K562 treated with DMSO at 1 percent for 24 hours (cell line): ENCODE measurements around the gene TOB2. TPM values are rescaled to one million over a fixed set of nuclear protein-coding genes. Genes with fewer than 3 reads are reported as not detected.

Source experiments
- total RNA-seq: library from RNA; unstranded; fragments of 300-600 nt; gene quantifications from 2 replicates; pipeline ENCODE4 v1.2.3, GENCODE V29; 2022; ENCODE audit warnings: low read depth; ENCODE audit not compliant: insufficient read depth

Gene TOB2, protein sequence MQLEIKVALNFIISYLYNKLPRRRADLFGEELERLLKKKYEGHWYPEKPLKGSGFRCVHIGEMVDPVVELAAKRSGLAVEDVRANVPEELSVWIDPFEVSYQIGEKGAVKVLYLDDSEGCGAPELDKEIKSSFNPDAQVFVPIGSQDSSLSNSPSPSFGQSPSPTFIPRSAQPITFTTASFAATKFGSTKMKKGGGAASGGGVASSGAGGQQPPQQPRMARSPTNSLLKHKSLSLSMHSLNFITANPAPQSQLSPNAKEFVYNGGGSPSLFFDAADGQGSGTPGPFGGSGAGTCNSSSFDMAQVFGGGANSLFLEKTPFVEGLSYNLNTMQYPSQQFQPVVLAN
- total RNA-seq = 18.8 and 19.0 TPM in 2 replicates

DNA sequence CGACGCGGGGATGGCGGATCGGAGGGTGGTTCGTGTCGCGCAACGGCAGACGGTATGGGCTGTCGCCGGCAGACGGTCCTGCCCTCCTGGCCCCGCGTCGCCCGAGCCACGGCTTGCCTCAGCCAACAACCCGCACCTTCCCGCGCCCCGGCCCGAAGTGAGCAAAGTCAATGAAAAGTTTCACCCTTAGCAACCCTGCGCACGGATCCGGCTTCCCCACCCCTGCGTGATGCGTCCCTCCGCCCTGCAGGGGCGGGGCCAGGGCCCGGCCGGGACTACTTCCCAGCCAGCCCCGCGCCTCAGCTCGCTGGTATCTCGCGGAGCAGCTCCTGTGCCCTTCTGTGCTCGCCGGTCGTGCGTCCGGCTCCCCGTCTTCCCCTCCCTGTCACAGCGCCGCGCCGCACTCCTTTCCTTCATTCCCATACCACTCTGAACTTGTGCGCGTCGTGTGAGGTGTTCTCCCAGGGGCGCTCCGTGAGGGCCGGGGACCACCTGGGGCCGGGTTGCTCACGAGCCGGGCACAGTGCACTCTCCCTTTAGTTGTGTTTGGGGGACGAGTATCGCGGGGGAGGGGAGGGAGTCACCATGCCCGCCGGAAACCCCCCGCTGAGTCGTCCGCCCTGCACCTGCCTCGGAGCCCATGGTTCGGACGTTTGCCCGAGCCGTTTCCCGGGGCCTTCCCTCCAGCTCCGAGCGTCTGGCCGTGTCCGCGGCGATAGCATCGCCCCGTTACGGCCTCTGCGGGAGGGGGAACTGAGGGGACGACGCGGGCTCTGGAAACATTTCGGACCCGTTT, at the start of gene TOB2:
Gene TOB2, minus strand, starts transcription at position 163 of the 796 bp plus-strand sequence. CDS start 9,456 bp downstream, outside the sequence.

DNA sequence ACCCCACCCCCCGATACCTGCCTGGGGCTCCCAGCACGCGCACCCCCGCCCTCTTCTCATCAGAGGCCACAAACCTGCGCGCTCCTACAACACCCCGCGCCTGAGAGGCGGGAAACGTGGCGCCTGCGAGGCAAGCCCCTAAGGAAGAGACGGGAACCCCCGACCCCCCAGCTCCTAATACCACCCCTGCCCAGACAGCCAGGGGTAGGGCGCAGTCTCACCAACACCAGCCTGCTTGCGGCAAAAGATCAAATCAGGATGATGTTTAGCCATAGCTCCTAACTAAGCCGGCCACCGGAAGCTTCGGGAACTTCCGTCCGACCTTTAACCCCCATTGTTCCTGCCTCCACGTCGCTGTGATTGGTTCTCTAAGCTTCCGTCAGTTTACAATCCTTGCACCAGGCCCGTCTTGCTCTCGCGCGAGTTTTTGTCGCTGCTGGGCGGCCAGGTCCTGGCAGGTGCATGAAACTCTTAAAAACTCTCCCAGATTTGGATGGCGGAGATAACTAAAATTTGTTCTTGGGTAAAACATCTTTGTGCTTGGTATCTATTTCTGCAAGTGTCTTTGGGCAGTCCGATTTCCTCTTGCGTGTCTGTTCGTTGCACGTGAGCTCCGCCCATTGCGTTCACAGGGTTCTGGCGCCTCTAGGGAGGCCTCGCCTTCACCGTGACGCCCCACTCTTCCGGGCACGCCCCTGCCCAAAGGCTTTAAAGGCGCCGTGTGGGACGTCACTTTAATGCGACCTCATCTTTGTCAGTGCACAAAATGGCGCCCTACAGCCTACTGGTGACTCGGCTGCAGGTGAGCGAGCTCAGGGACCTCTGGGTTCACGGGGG, 22.0 kb upstream of the TOB2 start, which contains the start of the genes ACO2 and PHF5A:
Gene ACO2, plus strand, starts transcription at position 737 of the 837 bp plus-strand sequence. Its CDS starts 30 bp downstream, at position 767.
Gene PHF5A, minus strand, starts transcription at position 312 of the 837 bp plus-strand sequence. Its CDS starts 39 bp downstream, at position 273.

Other genes with a start within 250 kb of the TOB2 start
- 14.6 and 16.2 TPM in 2 replicates for gene L3MBTL2, start 241.5 kb downstream of the TOB2 start, total RNA-seq
- not detected in 2 replicates for gene CHADL, start 205.9 kb downstream of the TOB2 start, total RNA-seq
- 149 TPM in 2 replicates for gene RANGAP1, start 160.6 kb downstream of the TOB2 start, total RNA-seq
- 37.5 and 37.6 TPM in 2 replicates for gene ZC3H7B, start 145.3 kb downstream of the TOB2 start, total RNA-seq
- gene TEF, start 64.9 kb downstream of the TOB2 start, total RNA-seq = 0.74 and 1.2 TPM in 2 replicates
- 35.0 and 41.3 TPM in 2 replicates for gene PHF5A, start 21.9 kb upstream of the TOB2 start, total RNA-seq
- 108 and 112 TPM in 2 replicates for gene ACO2, start 22.3 kb upstream of the TOB2 start, total RNA-seq
- 19.3 and 21.7 TPM in 2 replicates for gene POLR3H, start 97.7 kb upstream of the TOB2 start, total RNA-seq
- not detected in 2 replicates for gene CSDC2, start 114.2 kb upstream of the TOB2 start, total RNA-seq
- 57.9 and 58.8 TPM in 2 replicates for gene PMM1, start 143.0 kb upstream of the TOB2 start, total RNA-seq
- 17.4 and 18.9 TPM in 2 replicates for gene DESI1, start 174.2 kb upstream of the TOB2 start, total RNA-seq
- 245 and 259 TPM in 2 replicates for gene XRCC6, start 174.5 kb upstream of the TOB2 start, total RNA-seq
- 92.7 and 97.7 TPM in 2 replicates for gene SNU13, start 242.1 kb upstream of the TOB2 start, total RNA-seq